ENCODE data around the gene ZCCHC17. TPM values are rescaled to one million over a fixed set of nuclear protein-coding genes. Genes with fewer than 3 reads are reported as not detected.
A peak's percentile ranks its signal among the peaks of the same experiment; 100 is the strongest.

The ZCCHC17 gene
- total RNA-seq, 2 experiments from 2014 or later, result 20.8 to 21.2 TPM

DNA sequence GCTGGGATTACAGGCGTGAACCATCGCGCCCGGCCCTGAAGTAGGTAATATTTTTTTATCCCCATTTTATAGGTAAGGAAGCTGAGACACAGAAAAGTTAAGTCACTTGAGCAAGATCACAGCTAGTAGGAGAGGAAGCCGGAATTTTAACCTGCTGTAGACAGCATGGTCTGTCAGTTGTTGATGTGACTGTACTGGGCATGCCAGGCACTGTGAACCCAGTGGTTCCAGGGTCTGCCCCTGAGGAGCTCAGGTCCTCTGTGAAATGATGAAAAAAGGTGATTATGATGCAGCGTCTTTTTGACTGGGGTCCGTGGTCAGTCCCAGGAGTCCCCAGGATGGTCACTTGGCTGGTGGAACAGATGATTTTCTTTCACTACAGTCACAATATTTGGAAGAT is 92.8 kb downstream of the ZCCHC17 start:
- CTCF ChIA-PET, result interaction anchor here (1.0 to 1.8 kb wide), 2 partner anchors 31 to 159 kb away, joined by 3 to 6 read pairs; no protein-coding TSS in a partner anchor
- H3K9me3 Mint-ChIP-seq, result no peaks in the 10 kb centered on the region
- no peaks in the 10 kb centered on the region for H3K36me3 Mint-ChIP-seq (ENCODE audit: low read depth)
- DNase-seq, result no peak
- intact Hi-C loops (cut with micrococcal nuclease), result no loop called here
- no peaks in the 10 kb centered on the region for H3K27me3 Mint-ChIP-seq (ENCODE audit: low read depth)
- H3K27ac Mint-ChIP-seq, result no peak overlapping the region
- H3K4me1 Mint-ChIP-seq (ENCODE audit: low read depth), result peaks cover 5% of the 10 kb centered on the region
- no peak overlapping the region for H3K4me3 Mint-ChIP-seq

DNA sequence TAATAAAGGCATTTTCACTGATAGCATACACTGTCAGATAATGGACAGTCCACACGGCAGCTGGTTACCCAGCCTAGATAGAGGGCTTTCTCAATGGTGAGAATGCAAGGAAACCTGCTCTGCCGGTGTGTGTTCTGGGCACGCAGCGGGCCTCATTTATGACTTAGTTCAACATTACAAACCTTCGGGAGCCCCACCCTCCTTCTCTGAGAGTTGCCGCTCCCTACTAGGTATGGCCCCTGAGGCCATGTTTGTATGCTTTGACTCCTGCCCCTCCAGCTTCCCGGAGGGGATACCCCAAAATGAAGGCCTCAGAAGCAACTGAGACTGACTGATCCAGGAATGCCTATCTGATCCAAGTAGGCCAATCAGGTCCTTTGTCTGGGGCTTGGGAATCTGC is 93.2 kb downstream of the ZCCHC17 start:
- H3K27me3 Mint-ChIP-seq (ENCODE audit: low read depth), result no peaks in the 10 kb centered on the region
- no peak overlapping the region for H3K4me3 Mint-ChIP-seq
- H3K27ac Mint-ChIP-seq, result no peak overlapping the region
- H3K9me3 Mint-ChIP-seq, result no peaks in the 10 kb centered on the region
- CTCF ChIA-PET, result interaction anchor here (1.0 to 1.8 kb wide), 2 partner anchors 31 to 159 kb away, joined by 3 to 6 read pairs; no protein-coding TSS in a partner anchor
- peaks cover 6% of the 10 kb centered on the region for H3K4me1 Mint-ChIP-seq (ENCODE audit: low read depth)
- intact Hi-C loops (cut with micrococcal nuclease), result no loop called here
- H3K36me3 Mint-ChIP-seq (ENCODE audit: low read depth), result no peaks in the 10 kb centered on the region
- DNase-seq, result no peak

DNA sequence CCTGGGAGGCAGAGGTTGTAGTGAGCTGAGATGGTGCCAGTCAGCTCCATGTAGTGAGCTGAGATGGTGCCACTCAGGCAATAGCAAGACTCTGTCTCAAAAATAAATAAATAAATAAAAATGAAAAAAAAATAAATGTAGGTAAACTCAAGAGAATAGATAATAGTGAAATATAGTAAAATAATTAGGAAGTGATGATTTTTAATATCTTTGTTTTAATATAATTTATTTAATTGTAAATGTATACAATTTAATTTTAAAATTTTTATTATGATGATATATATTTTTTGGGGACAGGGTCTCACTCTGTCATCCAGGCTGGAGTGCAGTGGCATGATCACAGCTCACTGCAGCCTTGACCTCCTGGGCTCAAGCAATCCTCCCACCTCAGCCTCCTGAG is 96.6 kb downstream of the ZCCHC17 start:
- intact Hi-C loops (cut with micrococcal nuclease), result no loop called here
- no peak for DNase-seq
- H3K4me3 Mint-ChIP-seq, result no peak overlapping the region
- no peaks in the 10 kb centered on the region for H3K9me3 Mint-ChIP-seq
- no peaks in the 10 kb centered on the region for H3K27me3 Mint-ChIP-seq (ENCODE audit: low read depth)
- CTCF ChIA-PET, result interaction anchor here (0.8 to 5.9 kb wide), 5 partner anchors 9 to 225 kb away, joined by 3 to 80 read pairs (median 12); partner anchors contain the start of gene FABP3
- H3K4me1 Mint-ChIP-seq (ENCODE audit: low read depth), result peaks cover 6% of the 10 kb centered on the region
- H3K27ac Mint-ChIP-seq, result no peak overlapping the region
- no peaks in the 10 kb centered on the region for H3K36me3 Mint-ChIP-seq (ENCODE audit: low read depth)

DNA sequence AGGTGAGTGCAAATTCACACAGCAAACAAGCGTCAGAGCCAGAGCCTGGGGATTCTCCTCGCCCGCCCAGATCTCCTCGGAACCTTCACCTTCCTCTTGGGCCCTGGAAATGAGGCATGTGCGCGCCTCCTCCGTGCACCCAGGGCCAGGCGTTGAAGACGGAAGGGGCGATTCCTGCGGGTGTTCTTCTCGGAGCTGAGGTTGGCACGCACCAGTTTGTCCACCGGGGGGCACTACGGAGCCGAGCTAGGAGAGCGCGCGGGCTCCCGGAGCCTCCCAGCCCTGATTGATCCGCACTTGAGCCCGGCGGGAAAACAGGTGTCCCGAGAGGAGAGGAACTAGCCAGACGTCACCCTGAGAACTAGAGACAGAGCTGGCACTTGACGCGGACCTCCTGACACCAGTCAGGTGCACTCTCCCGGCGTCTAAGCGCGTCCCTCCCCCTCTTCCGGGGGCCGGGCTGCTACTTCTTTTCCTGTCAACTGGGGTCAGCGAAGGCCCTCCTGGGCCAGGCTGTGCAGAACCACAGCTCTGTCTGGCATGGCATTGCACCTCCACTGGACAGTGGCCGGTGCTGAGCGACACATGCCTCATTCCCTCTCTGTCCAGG is 97.9 kb downstream of the ZCCHC17 start:
- Mint-ChIP-seq H3K27me3 (ENCODE audit: low read depth) (no peaks in the 10 kb centered on the region), H3K4me3 (peak overlapping the region; percentile 72), H3K4me1 (ENCODE audit: low read depth) (peaks cover 6% of the 10 kb centered on the region), H3K9me3 (no peaks in the 10 kb centered on the region), H3K27ac (no peak overlapping the region), H3K36me3 (ENCODE audit: low read depth) (no peaks in the 10 kb centered on the region)
- CTCF ChIA-PET, result interaction anchor here (0.6 to 5.9 kb wide), 21 partner anchors 11 to 394 kb away, joined by 3 to 80 read pairs (median 4); partner anchors contain the start of gene FABP3
- intact Hi-C loops (cut with micrococcal nuclease), result loop anchor here (1.0 to 2.0 kb wide), 3 partner anchors 28 to 394 kb away; no protein-coding TSS in a partner anchor
- DNase-seq, result peak; percentile 90

DNA sequence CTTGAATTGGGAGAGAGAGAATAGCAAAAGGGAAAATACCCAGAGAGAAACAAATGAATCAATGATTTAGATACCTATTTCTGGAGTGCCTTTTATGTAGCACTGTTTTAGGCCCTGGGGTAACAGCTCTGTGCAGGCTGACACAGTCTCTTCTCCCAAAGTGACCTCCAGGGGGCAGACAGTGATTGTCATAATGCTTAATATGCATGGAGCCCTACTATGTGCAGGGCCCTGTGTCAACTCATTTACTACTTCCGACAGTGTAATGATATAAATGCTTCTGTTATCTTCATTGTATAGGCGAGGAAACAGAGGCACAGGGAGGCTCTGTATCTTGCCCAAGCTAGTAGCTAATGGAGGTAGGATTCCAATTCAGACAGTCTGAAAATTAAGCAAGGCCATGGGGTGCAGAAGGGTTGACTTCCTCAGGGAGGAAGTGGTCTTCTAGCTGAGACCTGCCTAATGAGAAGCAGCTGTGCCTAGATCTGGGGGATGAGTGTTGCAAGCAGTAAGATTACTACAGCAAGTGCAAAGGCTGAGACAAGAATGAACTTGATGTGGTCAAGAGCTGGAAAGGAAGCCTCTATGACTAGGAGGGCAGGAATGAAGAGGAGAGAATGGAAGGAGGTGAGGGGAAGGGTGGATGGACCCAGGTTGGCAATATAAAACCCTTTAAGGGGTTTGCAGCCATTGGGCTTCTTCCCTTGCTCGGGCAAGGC is 100.0 kb downstream of the ZCCHC17 start:
- intact Hi-C loops (cut with micrococcal nuclease), result no loop called here
- DNase-seq, result peak; percentile 12
- H3K4me3 Mint-ChIP-seq, result no peak overlapping the region

DNA sequence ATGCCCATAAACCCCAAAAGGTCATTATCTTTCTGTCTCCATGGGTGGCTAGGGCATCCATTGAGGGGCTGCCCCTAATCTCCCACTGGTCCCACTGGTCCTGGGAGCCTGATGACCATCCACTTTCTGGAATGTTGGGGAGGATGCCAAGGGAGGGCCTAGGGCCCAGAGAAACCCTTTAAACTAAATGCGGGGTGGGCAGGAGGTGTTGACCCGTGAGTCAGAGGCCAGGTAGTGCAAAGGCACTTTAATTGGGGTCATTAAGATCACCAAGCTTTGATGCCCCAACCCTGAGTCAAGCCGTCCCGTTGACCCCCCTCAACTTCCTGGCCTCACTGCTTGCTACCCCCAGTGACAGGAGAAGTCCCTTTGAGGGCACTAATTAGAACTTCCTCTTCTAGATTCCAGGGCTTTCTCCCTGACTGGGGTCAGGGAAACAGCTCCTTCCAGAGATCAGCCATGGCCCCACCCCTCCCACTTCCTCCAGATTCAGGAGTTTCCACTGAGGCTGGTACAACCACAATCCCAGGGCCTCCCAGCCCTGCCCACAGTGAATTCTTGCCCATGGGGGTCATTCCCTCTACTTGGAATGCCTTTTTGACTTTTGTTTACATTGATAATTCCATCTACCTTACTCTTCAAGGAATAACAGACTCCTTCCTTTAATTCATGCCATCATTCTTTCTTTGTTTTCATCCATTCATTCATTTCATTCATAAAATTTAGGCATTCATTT is 100.7 kb downstream of the ZCCHC17 start:
- peaks cover 6% of the 10 kb centered on the region for H3K4me1 Mint-ChIP-seq (ENCODE audit: low read depth)
- no peak overlapping the region for H3K27ac Mint-ChIP-seq
- H3K9me3 Mint-ChIP-seq, result no peaks in the 10 kb centered on the region
- intact Hi-C loops (cut with micrococcal nuclease), result no loop called here
- no peak for DNase-seq
- no peak overlapping the region for H3K4me3 Mint-ChIP-seq
- CTCF ChIA-PET, result interaction anchor here (0.9 to 5.9 kb wide), 5 partner anchors 15 to 152 kb away, joined by 3 to 80 read pairs (median 4); no protein-coding TSS in a partner anchor
- no peaks in the 10 kb centered on the region for H3K27me3 Mint-ChIP-seq (ENCODE audit: low read depth)
- H3K36me3 Mint-ChIP-seq (ENCODE audit: low read depth), result no peaks in the 10 kb centered on the region

More for the DNA sequence above, 100.0 kb downstream of the ZCCHC17 start:
- CTCF ChIA-PET, result interaction anchor here (0.7 to 5.9 kb wide), 6 partner anchors 14 to 152 kb away, joined by 3 to 80 read pairs (median 4); no protein-coding TSS in a partner anchor
- Mint-ChIP-seq H3K27ac (no peak overlapping the region), H3K36me3 (ENCODE audit: low read depth) (no peaks in the 10 kb centered on the region), H3K4me1 (ENCODE audit: low read depth) (peaks cover 6% of the 10 kb centered on the region), H3K9me3 (no peaks in the 10 kb centered on the region), H3K27me3 (ENCODE audit: low read depth) (no peaks in the 10 kb centered on the region)

DNA sequence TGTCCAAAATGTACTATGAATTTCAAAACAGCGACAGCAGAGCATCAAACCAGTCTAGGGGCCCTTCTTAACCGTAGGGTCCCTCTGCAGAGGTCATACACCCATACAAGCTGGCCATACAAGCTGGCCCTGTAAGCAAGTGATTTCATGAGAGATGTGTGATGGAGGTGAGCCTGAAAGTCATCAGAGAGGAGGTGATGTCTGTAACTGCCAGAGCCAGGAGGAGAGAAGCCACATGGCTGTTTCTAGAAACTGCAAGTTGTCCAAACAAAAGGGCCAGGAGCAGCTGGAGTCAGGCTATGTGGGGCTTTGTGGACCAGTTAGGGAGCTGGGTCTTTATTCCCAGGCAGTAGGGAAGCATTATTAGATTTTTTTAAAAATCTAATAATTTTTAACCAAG is 101.4 kb downstream of the ZCCHC17 start:
- intact Hi-C loops (cut with micrococcal nuclease), result no loop called here
- no peak for DNase-seq
- peaks cover 6% of the 10 kb centered on the region for H3K4me1 Mint-ChIP-seq (ENCODE audit: low read depth)
- no peaks in the 10 kb centered on the region for H3K9me3 Mint-ChIP-seq
- CTCF ChIA-PET, result interaction anchor here (4.3 to 5.9 kb wide), 2 partner anchors 24 to 151 kb away, joined by 24 to 80 read pairs; no protein-coding TSS in a partner anchor
- no peaks in the 10 kb centered on the region for H3K27me3 Mint-ChIP-seq (ENCODE audit: low read depth)
- no peaks in the 10 kb centered on the region for H3K36me3 Mint-ChIP-seq (ENCODE audit: low read depth)
- no peak overlapping the region for H3K4me3 Mint-ChIP-seq
- H3K27ac Mint-ChIP-seq, result no peak overlapping the region

DNA sequence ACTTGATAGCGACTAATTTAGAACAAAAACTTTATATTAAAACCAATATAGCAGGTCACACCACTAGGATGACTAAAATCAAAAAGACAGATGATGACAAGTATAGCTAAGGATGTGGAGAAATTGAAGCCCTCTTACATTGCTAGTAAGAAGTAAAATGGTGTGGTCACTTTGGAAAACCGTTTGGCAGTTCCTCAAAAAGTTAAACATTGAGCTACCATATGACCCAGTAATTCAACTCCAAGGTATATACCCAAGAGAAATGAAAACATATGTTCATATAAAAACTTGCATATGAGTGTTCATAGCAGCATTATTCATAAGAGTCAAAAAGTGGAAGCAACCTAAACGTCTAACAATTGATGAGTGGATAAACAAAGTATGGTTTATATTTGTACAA is 103.1 kb downstream of the ZCCHC17 start:
- Mint-ChIP-seq H3K27me3 (ENCODE audit: low read depth) (no peaks in the 10 kb centered on the region), H3K36me3 (ENCODE audit: low read depth) (no peaks in the 10 kb centered on the region), H3K9me3 (no peaks in the 10 kb centered on the region), H3K4me3 (no peak overlapping the region), H3K27ac (no peak overlapping the region), H3K4me1 (ENCODE audit: low read depth) (no peaks in the 10 kb centered on the region)
- CTCF ChIA-PET, result interaction anchor here (0.6 kb wide), 1 partner anchor 23 kb away, joined by 3 read pairs; no protein-coding TSS in a partner anchor
- no peak for DNase-seq
- intact Hi-C loops (cut with micrococcal nuclease), result no loop called here

DNA sequence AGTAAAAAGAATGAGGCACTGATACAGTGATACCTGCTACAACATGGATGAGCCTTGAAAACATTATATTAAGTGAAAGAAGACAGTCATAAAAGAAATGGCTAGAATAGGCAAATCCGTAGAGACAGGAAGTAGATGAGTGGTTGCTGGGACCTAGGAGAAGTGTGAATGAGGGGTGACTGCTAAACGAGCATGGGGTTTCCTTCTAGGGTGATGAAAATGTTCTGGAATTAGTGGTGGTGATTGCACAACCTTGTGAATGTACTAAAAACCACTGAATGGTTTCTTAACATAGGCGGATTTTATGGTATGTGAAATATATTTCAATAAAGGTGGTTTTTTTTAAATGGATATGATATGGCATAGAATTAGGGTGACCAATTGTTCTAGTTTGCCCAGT is 103.6 kb downstream of the ZCCHC17 start:
- Mint-ChIP-seq H3K4me1 (ENCODE audit: low read depth) (no peaks in the 10 kb centered on the region), H3K27ac (no peak overlapping the region), H3K9me3 (no peaks in the 10 kb centered on the region), H3K36me3 (ENCODE audit: low read depth) (no peaks in the 10 kb centered on the region), H3K4me3 (no peak overlapping the region), H3K27me3 (ENCODE audit: low read depth) (no peaks in the 10 kb centered on the region)
- intact Hi-C loops (cut with micrococcal nuclease), result no loop called here
- no peak for DNase-seq
- CTCF ChIA-PET, result no interaction called here

DNA sequence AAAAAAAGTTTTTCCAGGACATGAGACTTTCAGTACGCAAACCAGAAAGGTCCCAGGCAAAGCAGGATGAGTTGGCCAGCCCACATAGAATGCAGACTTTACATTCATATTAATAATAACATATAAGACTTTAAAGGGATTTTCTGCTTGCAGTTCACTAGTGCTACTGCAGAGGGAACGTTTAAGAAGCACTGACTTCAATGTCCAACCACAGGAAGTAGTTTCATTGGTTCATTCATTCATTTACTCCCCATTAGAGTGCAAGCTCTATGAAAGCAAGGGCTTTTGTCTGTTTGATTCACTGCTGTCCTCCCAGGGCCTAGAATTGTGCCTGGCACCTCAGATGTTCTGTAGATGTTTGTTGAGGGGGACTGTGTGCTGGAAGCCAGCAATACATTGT is 104.4 kb downstream of the ZCCHC17 start:
- CTCF ChIA-PET, result interaction anchor here (0.6 to 0.7 kb wide), 2 partner anchors 189 to 209 kb away, joined by 3 read pairs; no protein-coding TSS in a partner anchor
- H3K27ac Mint-ChIP-seq, result no peak overlapping the region
- intact Hi-C loops (cut with micrococcal nuclease), result no loop called here
- no peaks in the 10 kb centered on the region for H3K9me3 Mint-ChIP-seq
- H3K36me3 Mint-ChIP-seq (ENCODE audit: low read depth), result no peaks in the 10 kb centered on the region
- no peak for DNase-seq
- no peaks in the 10 kb centered on the region for H3K27me3 Mint-ChIP-seq (ENCODE audit: low read depth)
- no peaks in the 10 kb centered on the region for H3K4me1 Mint-ChIP-seq (ENCODE audit: low read depth)
- no peak overlapping the region for H3K4me3 Mint-ChIP-seq

DNA sequence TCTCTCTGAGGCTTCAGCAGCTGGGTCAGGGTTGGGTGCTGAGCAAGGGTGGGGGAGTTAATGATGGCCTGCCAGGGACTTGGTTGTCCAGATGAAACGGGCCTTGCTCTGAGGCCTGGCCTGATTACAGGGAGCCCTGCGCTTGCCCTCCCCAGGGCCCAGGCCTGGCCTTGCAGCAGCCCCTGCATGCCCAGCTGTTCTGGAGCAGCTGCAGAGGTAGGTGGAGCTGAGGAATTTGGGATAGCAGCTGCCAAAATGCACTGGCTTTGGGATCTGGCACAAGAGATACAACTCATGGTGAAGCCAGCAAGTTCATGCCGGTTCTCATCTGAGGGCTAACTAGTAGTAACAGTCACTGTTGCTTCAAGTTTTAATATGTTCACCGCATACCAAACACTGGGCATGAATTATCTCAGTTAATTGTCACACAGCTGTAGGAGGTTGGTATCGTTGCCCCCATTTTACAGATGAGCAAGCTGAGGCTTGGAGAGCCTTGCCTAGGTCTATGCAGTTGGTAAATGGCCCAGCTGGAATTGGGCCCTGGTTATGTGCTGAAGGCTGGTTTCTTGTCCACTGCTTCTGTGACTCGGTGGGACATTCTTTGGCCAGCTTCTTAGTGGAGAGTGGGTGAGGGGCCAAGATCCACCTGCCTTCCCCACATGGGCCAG is 108.9 kb downstream of the ZCCHC17 start:
- H3K27me3 Mint-ChIP-seq (ENCODE audit: low read depth), result peaks cover 4% of the 10 kb centered on the region
- H3K4me3 Mint-ChIP-seq, result no peak overlapping the region
- H3K27ac Mint-ChIP-seq, result no peak overlapping the region
- no peaks in the 10 kb centered on the region for H3K36me3 Mint-ChIP-seq (ENCODE audit: low read depth)
- H3K4me1 Mint-ChIP-seq (ENCODE audit: low read depth), result no peaks in the 10 kb centered on the region
- intact Hi-C loops (cut with micrococcal nuclease), result no loop called here
- CTCF ChIA-PET, result interaction anchor here (0.8 to 1.7 kb wide), 2 partner anchors 11 to 16 kb away, joined by 4 to 6 read pairs; no protein-coding TSS in a partner anchor
- no peaks in the 10 kb centered on the region for H3K9me3 Mint-ChIP-seq
- no peak for DNase-seq
